ENCODE measurements around the gene HRH1.
"Not testable (repeated sequence)": the region's sequence is repeated elsewhere in the genome, so short reads cannot be mapped to it uniquely, and the experiment has no call there.

HRH1 gene

DNA sequence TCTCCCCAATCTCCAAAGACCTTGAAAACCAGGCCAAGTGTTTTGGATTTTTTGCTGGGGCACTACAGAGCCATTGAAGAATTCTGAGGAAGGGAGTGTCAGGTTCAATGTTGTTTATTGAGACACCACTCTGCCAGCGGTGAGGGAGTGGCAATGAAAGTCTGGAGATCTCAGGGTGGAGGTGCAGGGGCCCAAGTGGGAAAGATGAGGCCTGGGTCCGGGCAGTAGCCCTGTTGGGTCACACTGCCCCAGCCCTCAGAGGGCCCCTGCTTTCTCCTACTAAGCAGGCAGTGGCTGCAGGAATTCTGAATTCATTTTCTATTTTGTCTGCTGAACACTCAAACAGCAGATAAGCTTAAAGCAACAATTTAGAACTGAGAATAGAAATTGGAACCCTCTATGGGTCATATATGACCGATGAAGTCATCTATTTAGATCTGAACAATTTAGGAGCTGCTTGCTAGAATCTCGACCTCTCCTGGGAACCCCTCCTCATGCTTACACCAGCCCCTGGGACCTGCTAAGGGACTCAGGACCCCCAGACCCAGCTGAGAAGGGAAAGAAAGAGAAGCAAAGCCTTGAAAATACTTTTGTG, 17.9 kb downstream of the HRH1 start:
- DNase-seq = no peak

DNA sequence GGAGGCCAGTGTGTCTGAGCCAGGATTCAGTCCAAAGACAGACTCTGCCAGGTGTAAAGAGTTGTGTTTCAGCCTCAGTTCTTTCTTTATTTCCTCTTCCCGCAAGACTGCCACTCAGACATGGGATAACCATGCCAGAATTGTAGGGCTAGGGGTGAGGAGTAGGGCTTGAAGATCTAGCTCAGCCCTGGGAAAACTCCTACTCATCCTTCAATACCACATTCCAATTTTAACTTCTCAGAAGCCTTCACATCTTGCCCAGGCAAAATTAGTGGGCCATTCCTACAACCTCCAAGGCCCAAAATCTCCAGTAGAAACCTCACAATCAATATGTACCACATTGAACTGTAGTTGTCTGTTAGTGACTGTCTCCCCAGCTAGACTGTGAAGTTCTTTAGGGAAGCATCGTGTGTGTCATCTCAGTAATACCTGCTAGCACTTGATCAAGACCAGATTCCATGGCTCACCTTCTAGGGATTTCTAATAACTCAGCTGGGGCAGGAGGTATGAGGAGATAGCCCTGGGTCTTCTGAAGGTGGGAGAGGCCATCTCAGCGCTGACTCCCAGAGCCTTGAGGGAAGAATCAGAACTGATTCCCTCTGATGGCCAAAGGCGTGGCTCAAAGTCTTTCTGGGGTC, 19.7 kb downstream of the HRH1 start:
- DNase-seq = no peak

DNA sequence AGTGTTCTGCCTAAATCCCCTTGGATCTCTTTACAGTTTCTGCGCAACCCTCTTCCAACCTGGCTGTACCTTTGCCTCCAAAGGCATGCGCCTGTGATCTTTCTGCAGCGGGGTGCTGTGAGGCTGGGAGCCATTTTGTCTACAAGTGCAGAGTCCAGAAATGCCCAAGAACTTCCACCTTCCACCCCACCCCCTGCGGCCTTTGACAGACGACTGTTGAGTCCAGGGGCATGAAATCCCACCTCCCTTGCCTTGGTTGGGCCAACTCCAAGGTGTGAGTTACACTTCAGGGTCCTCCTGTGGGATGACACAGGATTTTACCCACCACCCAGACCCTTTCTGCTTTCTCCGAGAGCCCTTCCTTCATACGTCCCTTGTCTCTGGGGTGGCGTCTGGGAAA, 24.1 kb downstream of the HRH1 start:
- DNase-seq = no peak

DNA sequence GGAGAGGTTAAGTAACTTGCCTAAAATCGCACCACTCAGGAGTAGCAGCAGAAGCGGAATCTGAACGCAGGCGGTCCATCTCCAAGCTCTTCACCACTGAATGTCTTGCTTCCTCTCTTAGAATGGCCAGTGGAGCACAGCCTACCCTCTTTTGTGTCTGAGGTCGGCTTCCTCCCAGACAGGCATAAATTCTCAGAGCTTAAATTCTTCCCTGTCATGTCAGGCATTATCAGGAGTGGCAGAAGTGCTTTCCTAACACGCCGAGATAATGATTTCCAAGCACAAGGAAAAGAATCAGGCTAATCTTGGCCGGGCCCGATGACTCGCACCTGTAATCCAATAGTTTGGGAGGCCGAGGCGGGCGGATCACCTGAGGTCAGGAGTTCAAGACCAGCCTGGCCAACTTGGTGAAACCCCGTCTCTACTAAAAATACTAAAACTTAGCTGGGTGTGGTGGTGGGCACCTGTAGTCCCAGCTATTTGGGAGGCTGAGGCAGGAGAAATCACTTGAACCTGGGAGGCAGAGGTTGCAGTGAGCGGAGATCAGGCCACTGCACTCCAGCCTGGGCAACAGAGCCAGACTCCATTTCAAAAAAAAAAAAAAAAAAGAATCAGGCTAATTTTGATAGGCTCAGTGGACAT, 30.2 kb downstream of the HRH1 start:
- DNase-seq = not testable (repeated sequence)

DNA sequence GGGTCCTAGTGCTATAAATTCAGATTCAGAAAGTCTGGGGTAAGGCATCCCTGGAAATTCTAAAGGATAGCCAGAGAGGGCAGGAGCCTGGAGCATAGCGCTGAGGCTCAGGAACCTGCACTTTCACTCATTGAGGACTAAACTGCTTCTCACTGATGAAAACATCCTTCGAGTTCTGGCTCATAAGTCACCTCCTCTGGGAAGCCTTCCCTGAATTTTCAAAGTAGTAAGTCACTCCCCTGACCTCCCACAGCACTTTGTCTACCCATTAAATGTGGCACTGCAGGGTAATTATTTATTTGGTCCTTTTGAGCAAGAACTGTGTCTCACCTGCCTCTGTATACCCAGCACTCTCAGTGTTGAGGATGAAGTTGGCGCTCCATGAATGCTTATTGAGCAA, 30.9 kb downstream of the HRH1 start:
- no peak for DNase-seq

DNA sequence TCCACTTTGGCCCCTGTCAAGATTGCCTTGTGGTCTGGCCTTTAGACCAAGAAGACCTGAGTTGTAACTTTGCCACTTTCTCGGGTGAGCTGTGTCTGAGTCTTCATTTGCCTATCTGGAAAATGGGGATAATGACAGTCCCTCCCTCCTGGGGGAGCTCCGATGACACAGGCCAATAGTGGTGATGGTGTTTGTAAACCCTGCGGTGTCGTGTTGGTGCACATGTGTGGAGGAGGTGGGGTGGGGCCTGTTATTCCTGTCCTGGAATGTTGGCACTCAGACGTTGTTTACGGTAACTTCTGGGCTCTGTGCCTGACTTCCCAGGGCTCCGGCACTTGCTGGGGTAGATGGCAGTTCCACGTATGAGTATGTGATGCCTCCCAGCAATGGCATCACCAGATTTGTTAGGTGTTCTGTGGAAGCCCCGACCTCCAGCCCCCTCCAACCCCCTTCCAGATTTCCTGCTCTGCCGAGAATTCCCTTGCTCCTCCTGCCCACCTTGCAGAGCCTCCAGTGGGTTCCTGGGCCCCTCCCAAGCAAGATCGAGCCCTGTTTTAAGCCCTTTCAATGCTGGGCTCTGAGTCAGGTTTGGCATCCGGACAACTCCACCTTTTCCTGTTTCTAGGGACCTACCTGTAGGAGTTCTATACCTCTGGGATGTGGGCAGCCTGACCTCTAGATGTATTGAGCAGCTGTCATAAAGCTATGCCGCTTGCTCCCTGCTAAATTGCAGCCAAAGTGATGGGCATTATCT, 31.4 kb downstream of the HRH1 start:
- DNase-seq = peak; percentile 94

DNA sequence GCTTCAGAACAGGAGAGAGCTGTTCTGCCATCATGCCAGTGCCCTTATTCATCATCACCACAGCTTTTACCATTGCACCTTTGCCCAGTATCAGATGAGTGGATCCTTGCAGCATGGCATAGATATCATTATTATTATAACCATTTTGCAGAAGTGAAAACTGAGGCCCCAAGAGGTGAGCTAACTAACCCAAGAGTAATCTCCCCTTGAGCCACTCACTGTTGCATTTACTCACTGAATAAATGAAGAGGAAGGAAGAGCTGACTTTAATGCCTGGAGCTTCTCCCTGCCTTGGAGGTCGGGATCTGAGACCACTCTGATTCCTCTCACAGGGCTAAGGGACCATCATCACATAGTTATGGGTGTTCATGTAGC, 32.0 kb downstream of the HRH1 start:
- DNase-seq = no peak

DNA sequence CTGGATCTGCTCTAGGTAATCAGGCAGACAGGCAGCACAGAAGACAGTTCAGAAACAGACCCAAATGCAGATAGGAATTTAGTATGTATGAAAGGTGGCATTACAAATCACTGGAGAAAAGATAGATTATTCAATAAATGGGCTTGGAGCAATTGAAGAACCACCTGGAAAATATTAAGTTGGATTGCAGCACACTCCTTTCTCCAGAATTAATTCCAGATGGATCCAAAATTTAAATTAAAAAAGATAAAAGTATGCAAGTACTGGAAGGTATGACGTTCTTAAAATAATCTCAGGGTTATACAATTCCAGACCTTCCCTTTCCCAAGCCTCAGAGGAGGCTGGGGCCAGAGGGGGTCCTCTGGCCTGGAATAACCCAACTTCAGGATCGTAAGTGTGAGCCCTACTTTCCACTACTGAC, 32.5 kb downstream of the HRH1 start:
- no peak for DNase-seq

DNA sequence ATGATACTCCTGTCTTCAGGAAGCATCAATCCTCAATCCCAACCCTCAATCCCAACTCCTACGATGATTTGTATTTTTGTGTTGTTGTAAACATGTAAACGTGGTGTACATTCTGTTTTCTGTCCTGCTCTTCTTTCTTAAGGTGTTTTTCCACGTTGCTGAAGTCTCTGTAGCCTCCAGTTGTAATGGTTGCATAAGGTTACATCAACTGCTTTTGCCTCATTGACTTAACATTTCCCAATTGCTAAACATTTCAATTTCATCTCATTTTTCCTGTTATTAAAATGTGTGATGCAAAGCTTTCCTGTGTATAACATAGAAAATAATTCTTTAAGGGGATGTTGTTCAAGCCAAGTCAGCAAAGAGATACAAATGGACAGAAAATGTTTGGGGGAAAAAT, 33.4 kb downstream of the HRH1 start:
- no peak for DNase-seq

DNA sequence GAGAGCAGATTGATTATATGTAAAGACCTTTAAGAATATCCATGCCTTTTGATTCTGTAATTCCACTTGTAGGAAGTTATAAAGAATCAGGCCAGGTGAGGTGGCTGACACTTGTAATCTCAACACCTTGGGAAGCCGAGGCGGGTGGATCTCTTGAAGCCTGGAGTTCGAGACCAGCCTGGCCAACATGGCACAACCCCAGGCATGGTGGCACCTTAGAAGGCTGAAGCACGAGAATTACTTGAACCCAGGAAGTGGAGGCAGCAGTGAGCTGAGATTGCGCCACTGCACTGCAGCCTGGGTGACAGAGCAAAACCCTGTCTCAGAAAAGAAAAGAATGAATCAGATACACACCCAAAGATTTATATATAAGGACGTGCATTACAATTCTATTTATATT, 33.9 kb downstream of the HRH1 start:
- DNase-seq = no peak

DNA sequence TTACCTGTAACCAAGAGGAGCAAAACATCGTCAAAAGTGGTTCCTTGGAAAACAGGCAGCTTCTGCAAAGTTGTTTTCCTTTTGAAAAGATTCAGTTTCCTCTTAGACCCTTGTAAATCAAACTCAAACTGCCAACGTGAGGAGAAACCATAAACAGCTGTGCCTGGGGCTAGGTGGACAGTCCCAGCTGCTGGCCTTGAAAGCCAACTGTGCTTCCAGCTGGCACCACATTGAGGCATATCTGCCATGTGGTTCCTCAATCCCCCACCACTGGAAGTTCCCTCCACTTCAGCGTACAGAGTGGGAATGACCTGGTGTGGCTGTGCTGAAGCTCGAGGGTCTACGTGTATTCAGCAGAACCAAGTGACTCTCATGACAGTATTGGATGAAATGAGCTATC, 40.9 kb downstream of the HRH1 start:
- DNase-seq = peak; percentile 31

DNA sequence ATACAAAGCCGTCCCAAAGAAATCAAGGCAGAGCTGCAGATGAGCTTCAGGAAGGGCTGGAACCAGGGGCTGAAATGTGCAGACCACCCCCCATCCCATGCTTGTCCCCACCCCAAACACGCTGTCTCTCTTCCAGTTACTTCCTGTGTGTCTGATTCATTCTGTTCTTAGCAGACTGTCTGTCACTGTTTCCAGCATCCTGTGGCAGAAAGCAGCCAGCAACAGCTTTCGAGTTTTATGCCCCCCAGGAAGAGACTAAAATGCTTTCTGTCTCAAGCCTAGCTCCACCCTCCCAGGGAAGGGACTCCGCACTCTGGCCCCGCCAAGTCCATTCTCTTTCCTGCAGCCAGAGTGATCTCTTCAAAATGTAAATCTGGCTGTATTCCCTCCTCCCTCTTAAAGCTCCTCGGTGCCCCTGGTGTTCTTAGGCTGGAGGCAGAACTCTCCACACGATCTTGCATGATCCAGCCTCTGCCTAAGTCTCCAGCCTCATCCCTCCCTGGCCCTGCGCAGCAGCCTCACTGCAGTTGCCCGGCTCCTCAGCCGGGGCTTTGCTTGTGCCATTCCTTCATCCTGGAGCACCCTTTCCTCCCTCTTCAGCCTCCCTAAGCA, 41.5 kb downstream of the HRH1 start:
- peak; percentile 83 for DNase-seq

DNA sequence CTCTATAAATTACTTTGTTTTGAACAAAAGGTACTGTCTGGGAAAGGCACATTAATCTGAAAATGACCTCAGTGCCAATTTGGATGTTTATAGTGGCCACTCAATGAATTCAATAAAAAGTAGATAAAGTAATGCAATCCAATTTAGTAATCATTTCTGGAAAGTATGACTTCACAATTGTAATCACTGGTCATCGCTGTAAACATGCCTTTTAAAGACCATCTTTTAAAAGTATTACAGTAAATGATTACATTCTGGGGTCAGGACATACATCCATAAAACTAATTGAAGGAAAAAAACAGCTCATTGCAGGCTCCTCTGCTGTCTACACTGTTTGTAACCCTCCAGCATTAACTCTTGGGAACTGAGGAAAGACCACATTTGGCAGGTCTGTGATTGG, 43.2 kb downstream of the HRH1 start:
- no peak for DNase-seq

DNA sequence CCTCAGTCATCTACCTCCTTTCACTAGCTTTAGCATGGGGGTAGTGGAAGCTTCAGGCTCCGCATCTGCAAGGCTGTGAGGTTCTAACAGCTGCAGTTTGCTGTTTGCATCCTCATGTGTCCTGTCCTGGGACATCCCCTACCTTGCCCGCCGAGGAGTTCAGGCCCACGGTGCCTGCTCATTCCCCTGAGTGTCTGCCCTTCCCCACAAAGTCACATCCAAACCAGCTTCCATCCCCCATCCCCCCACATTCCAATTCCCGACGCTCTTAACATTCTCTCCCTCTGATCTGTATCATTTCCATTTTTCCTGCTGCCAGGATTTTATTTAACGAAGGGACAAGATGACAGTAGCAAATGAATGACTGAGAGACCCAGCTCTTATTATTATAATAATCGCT, 43.8 kb downstream of the HRH1 start:
- no peak for DNase-seq

DNA sequence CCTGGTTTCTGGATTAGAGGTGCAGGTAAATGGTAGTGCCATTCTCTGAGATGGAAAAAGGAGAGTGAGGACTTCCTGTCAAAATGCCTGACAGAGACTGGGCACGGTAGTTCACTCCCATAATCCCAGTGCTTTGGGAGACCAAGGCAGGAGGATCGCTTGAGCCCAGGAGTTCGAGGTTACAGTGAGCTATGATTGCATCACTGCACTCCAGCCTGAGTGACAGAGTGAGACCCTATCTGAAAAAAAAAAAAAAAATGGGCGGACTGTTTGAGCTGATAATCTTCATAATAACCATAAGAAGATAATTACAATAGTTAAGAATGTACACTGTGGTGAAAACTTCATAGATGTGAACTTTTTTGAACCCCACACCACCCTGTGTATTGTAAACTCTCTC, 44.2 kb downstream of the HRH1 start:
- DNase-seq = no peak

DNA sequence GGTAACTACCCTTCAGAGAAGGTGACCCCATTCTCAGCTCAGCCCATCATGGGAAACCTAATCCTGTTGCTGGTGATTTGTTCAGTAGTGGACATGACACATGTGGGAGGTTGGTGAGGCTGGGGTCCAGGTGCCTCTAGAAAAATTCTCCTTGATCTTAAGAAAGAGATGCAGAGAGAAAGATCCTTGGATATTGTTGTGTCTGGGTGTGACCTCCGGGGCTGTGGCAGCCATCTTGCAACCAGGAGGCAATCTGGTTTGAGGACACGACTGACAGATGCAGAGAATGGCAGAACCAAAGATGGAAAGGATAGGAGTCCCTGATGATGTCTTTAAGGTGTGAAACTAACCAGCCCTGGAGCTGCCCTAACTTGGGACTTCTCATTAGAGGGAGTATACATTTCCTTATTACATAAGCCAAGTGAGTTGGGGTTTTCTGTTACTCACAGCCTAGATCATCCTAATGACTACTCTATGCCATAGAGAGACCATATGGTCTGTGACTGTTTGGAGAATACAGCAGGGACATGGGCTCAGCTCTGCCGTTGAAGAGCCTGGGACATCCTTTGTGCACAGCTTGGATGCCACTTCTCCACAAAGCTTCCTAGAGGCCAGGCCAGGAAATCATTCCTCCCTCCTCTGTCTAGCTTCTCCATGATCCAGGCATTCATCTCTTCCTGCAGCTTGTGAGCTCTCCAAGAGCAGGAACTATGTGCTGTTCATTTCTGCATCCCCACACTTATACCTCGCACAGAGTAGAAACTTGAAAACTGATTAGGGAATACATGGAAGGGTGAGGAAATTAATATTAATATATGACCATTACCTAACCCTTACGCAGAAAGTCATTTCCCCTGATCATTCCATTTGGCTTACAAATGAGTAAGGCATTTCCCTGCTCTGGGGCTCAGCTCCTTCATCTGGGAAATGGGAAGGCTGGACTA, 45.9 kb downstream of the HRH1 start:
- DNase-seq = peak; percentile 53

DNA sequence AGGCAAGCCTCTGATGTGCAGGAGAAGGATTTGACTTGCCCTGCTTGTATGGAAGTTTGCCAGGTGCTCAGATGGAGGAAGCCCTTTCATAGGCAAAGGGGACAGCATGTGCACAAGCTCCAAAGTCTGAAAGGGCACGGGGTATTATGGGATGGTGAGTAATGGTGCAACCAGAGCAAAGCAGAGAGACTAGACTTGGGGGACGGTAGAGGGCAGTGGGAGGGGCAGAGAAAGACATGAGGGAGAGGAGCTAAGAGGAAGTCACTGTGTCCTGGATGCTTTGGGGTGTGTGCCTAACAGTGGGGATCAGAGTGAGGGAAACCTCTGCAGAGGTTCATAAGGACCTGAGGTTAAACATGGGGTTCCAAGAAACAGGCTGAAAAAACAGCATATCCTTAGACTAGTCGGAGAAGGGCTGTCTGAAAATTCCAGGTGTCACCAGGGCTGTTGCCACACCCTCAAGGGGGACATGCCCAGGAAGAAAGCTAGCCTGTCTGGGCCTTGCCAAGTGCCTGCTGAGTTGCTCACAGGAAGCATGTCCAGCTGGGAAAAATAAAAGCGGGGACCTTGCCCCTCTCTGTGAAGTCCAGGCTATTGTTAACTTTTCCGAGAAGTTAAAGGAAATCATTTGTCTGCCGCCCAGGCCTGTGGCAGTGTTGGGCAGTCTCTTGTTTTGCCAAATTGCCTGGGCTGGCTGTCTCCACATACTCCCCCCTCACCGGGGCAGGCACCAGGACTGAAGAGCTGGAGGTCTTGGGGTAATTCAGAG, 47.1 kb downstream of the HRH1 start:
- peak; percentile 45 for DNase-seq

DNA sequence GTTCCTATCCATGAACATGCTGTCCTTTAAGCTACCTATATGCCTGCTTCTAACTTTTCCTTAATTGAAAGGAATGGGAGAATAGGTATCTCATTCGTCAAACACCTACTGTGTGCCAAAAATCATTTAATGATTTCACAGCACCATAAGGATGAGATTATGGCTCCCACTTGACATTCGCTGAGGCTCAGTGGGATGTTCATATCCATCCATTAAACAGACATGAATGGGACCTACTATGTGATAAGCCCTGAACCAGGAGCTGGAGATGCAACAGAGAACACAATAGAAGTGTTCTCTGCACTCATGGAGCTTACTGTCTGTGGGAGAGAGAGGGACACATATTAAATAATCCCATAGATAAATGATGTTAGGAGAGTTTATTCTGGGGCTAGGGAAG, 49.7 kb downstream of the HRH1 start:
- DNase-seq = no peak

DNA sequence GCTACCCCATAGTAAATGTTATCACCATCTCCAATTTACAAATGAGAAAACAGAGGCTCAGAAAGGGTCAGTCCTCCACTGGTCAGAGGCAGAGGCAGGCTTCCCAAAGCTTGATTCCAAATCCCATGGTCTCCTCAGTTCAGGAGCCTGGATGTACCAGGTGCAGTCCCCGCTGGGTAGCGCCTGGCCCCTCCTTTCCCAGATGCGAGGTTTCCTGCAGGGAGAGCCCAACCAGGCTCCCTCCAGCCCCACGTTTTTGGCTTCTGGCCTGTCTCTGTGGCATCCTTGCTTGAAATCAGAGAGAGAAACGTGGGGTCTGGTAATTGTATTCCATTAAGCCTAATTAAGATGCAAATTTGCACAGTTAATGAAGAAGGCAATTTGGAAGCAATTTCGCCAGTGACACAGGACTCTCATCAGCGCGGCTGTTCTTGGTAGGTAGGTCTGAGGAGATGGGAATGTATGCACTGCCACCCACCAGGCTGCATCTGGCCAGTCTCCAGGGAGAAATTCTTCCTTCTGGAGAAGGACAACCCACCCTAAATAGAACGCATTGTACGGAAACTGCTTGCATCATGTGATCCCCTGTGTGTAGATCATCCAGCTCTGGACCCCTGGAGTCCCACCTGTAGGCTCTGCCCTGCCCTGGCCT, 50.5 kb downstream of the HRH1 start:
- DNase-seq = no peak

DNA sequence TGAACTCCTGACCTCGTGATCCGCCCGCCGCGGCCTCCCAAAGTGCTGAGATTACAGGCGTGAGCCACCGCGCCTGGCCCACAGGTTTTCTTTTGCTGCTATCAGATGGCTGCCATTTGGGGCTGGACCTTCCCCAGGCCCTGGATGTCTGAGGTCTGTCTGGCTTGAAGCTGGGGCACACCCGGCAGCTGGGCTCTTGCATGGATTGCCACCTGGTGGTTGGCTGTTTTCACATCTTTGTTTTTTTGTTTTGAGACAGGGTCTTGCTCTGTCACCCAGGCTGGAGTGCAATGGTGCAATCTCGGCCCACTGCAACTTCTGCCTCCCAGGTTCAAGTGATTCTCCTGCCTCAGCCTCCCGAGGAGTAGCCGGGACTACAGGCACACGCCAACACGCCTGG, 51.6 kb downstream of the HRH1 start:
- DNase-seq = peak; percentile 33

DNA sequence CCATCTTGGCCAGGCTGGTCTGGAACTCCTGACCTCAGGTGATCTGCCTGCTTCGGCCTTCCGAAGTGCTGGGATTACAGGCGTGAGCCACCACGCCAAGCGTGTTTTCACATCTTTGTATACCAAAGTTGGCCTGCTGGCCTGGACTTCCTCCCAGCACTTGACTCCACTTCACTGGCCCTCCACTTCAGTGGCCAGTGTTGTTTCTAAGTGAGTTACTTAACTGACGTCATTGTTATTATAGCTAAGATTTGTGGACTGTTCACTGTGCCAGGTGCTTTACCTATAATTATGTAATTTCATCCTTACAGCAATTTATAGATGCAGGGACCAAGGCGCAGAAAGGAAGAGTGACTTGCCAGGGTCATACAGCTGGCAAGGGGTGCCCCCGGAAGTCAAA, 52.0 kb downstream of the HRH1 start:
- no peak for DNase-seq

Data from EL (cell line).